Rectal smooth muscle tissue (tissue), 1 donor: Measurements from ENCODE around the gene LRRC8B.

Source experiments
- H3K27ac ChIP-seq: one replicate; pipeline ENCODE4 v1.7.0; 2013; ENCODE audit warnings: low read depth, low read length, inconsistent platforms
- H3K27me3 ChIP-seq: one replicate; pipeline ENCODE4 v1.7.0; 2013; ENCODE audit warnings: low read length; ENCODE audit not compliant: control insufficient read depth, insufficient read depth
- H3K36me3 ChIP-seq: one replicate; pipeline ENCODE4 v1.7.0; 2013; ENCODE audit warnings: low read length; ENCODE audit not compliant: control insufficient read depth, insufficient read depth
- H3K4me1 ChIP-seq: one replicate; pipeline ENCODE4 v1.7.0; 2013; ENCODE audit warnings: low read length; ENCODE audit not compliant: control insufficient read depth, insufficient read depth
- H3K4me3 ChIP-seq: one replicate; pipeline ENCODE4 v1.7.0; 2013; ENCODE audit warnings: low read length
- H3K9ac ChIP-seq: one replicate; pipeline ENCODE4 v1.7.0; 2013; ENCODE audit warnings: low read length

The LRRC8B gene

DNA sequence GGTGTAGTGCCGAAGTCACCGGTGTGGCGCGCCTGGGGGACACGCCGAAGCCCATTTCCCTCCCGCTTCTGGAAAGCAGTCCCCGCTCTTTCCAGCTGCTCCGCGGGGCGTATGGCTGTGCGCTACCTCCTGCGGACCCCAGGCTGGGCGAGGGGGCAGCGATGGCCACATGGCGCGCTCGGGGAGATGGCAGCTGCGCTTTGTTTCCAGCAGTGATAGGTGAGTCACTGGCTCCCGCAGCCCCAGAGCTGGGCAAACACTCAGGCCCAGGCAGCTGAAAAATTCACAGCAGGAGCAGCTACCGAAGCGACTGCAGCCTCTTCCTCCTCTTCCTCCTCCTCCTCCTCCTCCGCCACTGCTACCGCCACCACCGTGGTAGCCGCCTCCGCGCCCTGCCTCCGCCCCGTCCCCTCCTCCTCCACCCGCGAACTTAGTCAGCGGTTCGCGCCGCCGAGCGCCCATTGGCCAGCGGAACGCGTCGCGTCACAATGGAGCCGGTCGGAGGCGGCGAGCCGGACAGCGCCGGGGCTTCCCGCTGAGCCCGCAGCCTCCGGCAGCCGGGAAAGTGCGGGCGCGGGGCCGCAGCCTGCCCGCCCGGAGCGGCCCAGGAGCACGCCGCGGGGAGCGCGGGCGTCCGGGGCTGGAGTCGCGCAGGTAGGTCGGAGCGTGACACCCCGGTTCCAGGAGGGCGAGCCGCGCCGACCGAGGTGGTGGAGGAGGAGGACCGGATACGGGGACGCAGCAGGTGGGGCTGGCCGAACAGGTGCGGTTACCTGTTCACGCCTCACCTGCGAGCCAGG, at the start of gene LRRC8B:
Gene LRRC8B, plus strand, starts transcription at position 461 of the 800 bp plus-strand sequence. CDS start 57,822 bp downstream, outside the sequence.
- Histone ChIP-seq H3K4me3 (peak within 1 kb of the TSS; percentile 100), H3K9ac (peak within 1 kb of the TSS; percentile 89), H3K27me3 (no peaks in the 10 kb centered on the region), H3K27ac (peak within 1 kb of the TSS; percentile 72), H3K4me1 (peaks cover 3% of the 10 kb centered on the region), H3K36me3 (no peaks in the 10 kb centered on the region)

DNA sequence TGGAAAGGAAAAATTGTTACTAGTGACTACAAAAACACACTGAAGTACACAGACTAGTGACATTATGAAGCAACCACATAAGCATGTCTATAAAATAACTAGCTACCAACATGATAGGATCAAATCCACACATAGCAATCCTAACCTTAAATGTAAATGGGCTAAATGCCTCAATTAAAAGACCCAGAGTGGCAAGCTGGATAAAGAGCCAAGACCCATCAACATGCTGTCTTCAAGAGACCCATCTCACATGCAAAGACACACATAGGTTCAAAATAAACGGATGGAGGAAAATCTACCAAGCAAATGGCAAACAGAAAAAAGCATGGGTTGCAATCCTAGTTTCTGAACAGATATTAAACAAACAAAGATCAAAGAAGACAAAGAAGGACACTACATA, 49.4 kb upstream of the LRRC8B start:
- H3K4me3 ChIP-seq: no peak overlapping the region
- H3K27ac ChIP-seq: no peak overlapping the region
- no peaks in the 10 kb centered on the region for H3K27me3 ChIP-seq
- H3K9ac ChIP-seq: no peak overlapping the region
- no peaks in the 10 kb centered on the region for H3K4me1 ChIP-seq
- H3K36me3 ChIP-seq: no peaks in the 10 kb centered on the region

- no peak overlapping the region for H3K27ac ChIP-seq
- H3K9ac ChIP-seq: no peak overlapping the region
- H3K4me1 ChIP-seq: no peaks in the 10 kb centered on the region
- no peaks in the 10 kb centered on the region for H3K36me3 ChIP-seq
- H3K27me3 ChIP-seq: no peaks in the 10 kb centered on the region
- no peak overlapping the region for H3K4me3 ChIP-seq
Observed at GRCh38 chr1:89476072-89476471, 48.6 kb upstream of the LRRC8B start.

DNA sequence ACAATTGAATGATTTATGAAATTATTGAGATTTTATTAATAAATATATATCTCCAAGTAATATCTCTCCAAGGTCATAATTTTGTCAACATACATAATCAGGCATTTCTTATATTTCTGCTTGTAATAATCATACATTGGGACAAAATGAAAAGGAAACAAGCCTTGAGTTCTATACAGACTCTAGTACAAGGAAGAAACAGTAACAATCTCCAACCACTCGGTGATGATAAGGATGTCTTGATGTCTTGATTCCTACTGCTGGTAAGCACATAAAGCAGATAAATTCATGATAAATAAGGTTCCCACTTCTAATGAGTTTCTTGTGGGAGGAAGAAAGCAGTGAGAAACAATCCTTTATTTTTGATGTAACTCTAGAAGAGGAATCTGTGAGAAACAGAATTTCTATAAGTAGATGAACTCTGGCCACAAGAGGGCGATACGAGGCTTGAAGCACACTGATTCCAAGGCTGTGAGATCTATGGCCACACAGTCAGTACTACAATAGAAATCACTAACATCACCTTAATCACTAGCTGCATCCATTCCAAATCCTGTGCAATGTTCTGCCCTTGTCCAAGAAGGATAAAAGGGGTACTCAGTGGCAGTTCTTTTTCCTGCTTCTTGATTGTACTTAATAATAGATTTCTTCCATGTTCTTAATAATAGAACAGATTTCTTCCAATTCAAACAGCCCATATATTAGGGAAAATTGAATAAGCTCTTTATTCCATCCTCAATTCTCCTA, 41.4 kb upstream of the LRRC8B start:
- H3K27ac ChIP-seq: no peak overlapping the region
- H3K4me1 ChIP-seq: no peaks in the 10 kb centered on the region
- no peak overlapping the region for H3K9ac ChIP-seq
- H3K36me3 ChIP-seq: no peaks in the 10 kb centered on the region
- no peaks in the 10 kb centered on the region for H3K27me3 ChIP-seq
- H3K4me3 ChIP-seq: no peak overlapping the region

GRCh38 chr1:89483757-89484077, 40.9 kb upstream of the LRRC8B start:
- H3K27ac ChIP-seq: no peak overlapping the region
- H3K36me3 ChIP-seq: no peaks in the 10 kb centered on the region
- H3K4me3 ChIP-seq: no peak overlapping the region
- no peaks in the 10 kb centered on the region for H3K27me3 ChIP-seq
- no peaks in the 10 kb centered on the region for H3K4me1 ChIP-seq
- no peak overlapping the region for H3K9ac ChIP-seq

DNA sequence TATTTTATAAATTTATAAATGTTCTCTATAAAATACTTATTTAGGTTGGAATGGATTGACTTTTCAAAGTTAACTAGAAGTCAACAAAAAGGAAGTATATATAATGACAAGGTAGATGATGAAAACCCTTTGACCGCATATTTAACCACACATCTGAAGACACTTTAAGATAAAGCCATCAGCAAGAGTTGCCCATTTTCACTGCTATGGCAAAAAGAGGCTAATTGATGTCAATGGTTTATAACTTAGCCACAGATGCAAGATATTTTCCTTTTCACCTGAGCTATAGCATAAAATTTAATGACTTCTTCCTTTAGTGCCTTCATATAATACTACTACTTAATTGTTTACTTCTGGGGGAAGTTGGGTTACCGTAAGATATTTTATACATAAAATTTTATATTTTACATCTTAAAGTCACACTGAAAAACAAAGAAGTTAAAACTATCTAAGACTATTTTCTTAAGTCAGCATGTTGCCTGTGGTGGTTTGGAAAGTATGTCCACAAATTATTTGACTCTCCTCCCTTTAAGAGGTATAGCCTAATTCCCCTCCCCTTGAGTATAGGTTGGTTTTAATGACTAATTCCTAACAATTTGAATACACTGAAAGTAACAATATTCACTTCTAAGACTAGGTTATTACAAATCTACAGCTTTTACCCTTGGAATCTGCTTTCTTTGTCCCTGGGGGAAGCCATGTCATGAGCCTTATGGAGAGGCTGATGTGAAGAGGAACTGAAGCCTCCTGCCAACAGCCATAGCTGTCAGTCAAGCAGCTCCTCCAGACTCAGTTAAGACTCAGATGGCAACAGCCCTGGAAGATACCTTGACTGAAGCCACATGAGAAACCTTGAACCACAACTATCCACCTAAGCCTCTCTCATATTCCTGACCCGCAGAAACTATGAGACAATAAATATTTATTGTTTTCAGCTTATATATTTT, 40.3 kb upstream of the LRRC8B start:
- no peaks in the 10 kb centered on the region for H3K27me3 ChIP-seq
- H3K27ac ChIP-seq: no peak overlapping the region
- H3K4me1 ChIP-seq: no peaks in the 10 kb centered on the region
- no peaks in the 10 kb centered on the region for H3K36me3 ChIP-seq
- no peak overlapping the region for H3K4me3 ChIP-seq
- H3K9ac ChIP-seq: no peak overlapping the region

DNA sequence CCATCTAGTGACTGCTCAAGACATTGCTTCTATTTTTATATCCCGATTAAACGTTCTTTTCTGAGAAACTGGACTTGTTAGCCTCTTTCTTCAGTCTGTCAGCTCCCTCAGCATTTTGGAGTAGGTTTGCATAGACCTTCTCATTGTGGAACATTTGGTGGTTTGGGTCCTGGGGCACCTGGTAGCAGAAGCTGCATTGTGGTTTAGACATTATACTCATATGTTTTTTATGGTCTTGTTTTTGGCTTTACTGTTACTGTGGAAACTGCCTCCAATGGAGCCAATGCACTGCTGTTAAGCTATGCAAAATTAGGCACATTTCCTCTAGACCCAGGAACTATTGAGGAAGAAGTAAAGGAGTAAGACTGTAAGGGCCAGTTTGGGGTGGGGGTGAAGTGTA, 36.7 kb upstream of the LRRC8B start:
- Histone ChIP-seq H3K4me1 (no peaks in the 10 kb centered on the region), H3K4me3 (no peak overlapping the region), H3K27me3 (no peaks in the 10 kb centered on the region), H3K36me3 (no peaks in the 10 kb centered on the region), H3K27ac (no peak overlapping the region), H3K9ac (no peak overlapping the region)

DNA sequence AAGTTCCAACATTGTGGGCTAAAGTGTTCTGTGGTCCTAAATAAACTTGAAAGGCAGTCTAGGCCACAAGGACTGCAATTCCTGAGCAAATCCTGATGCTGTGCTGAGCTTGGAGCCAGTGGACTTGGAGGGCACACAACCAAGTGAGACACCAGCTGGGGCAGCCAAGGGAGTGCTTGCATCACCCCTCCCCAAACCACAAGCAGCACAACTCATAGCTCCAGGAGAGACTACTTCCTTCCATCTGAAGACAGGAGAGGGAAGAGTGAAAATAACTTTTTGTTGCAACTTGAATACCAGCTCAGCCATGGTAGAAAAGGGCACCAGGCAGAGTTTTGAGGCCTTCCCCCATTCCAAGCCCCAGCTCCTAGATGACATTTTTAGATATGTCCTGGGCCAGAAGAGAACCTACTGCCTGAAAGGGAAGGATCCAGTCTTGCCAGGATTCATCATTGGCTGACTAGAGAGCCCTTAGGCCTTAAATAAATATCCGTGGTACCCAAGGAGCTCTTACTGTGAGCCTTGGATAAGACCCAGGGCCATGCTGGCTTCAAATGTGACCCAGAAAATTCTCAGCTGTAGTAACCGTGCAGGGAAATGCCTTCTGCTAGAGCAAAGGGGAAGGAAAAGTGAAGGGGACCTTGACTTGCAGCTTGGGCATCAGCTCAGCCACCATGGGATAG, 35.4 kb upstream of the LRRC8B start:
- H3K27me3 ChIP-seq: no peaks in the 10 kb centered on the region
- no peak overlapping the region for H3K4me3 ChIP-seq
- no peaks in the 10 kb centered on the region for H3K4me1 ChIP-seq
- H3K9ac ChIP-seq: no peak overlapping the region
- no peak overlapping the region for H3K27ac ChIP-seq
- no peaks in the 10 kb centered on the region for H3K36me3 ChIP-seq

DNA sequence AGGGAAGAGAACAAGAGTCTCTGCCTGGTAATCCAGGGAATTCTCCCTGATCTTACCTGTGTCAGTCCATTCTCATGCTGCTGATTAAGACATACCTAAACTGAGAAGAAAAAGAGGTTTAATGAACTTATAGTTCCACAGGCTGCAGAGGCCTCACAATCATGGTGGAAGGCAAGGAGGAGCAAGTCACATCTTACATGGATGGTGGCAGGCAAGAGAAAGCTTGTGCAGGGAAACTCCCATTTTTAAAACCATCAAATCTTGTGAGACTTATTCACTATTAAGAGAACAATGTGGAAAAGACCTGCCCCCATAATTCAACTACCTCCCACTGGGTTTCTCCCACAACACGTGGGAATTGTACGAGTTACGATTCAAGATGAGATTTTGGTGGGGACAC, 34.2 kb upstream of the LRRC8B start:
- H3K36me3 ChIP-seq: no peaks in the 10 kb centered on the region
- H3K4me1 ChIP-seq: no peaks in the 10 kb centered on the region
- no peak overlapping the region for H3K27ac ChIP-seq
- no peak overlapping the region for H3K9ac ChIP-seq
- no peaks in the 10 kb centered on the region for H3K27me3 ChIP-seq
- no peak overlapping the region for H3K4me3 ChIP-seq

GRCh38 chr1:89499320-89499719, 25.3 kb upstream of the LRRC8B start:
- Histone ChIP-seq H3K36me3 (no peaks in the 10 kb centered on the region), H3K27ac (no peak overlapping the region), H3K27me3 (no peaks in the 10 kb centered on the region), H3K4me3 (no peak overlapping the region), H3K4me1 (no peaks in the 10 kb centered on the region), H3K9ac (no peak overlapping the region)

GRCh38 chr1:89502042-89502441, 22.6 kb upstream of the LRRC8B start:
- Histone ChIP-seq H3K4me1 (no peaks in the 10 kb centered on the region), H3K4me3 (no peak overlapping the region), H3K27me3 (no peaks in the 10 kb centered on the region), H3K36me3 (no peaks in the 10 kb centered on the region), H3K9ac (no peak overlapping the region), H3K27ac (no peak overlapping the region)

DNA sequence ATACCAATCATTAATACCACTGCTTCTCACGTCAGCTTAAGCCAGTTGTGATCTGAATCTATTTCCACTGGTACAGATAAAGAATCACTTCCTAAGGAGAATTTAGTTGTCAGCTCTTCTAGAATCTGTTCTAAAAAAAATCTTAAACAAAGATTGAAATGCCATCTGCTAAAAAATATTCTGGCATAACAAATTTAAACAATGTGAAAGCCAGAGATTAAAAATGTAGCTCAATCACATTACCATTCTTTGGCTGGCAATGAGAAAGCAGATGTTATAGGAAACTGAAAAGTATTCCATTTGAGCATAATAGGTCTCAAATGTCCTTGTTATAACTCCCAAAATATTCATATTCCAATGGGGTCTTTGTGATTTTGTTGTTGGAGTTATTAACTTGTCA, 21.7 kb upstream of the LRRC8B start:
- Histone ChIP-seq H3K9ac (no peak overlapping the region), H3K4me3 (no peak overlapping the region), H3K27me3 (no peaks in the 10 kb centered on the region), H3K36me3 (no peaks in the 10 kb centered on the region), H3K27ac (no peak overlapping the region), H3K4me1 (no peaks in the 10 kb centered on the region)
